GM21619 (cell line): ENCODE measurements around the gene ARAF.

ENCODE experiments used
- ATAC-seq: cut with Tn5 transposase; IDR thresholded peaks from one replicate; pipeline ENCODE4 v1.9.1; 2021; ENCODE audit not compliant: unreplicated experiment

The ARAF gene

DNA sequence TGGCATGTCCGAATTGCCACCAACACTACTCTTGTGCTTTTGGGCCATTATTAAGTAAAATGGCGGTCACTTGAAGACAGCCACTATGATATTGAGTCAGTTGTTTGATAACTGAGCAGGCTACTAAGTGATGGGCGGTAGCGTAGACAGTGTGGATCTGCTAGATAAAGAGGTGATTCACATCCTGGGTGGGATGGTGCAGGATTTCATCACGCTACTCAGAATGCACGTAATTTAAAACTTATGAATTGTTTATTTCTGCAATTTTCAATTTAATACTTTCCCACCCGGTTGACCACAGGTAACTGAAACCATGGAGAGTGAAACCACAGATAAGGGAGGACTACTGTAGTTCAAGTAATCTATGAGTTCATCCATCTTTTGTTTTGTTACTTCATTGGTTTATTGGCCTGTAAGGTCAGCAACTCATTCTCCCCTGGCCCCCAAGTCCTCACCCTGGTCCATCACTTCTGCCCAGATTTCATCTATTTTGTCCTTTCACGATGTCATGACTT, 2.9 kb downstream of the ARAF start:
- no peak for ATAC-seq

- no peak for ATAC-seq
Observed at GRCh38 chrX:47564438-47565085, 3.6 kb downstream of the ARAF start.

GRCh38 chrX:47566841-47567240, 5.8 kb downstream of the ARAF start:
- no peak for ATAC-seq

- no peak for ATAC-seq
Observed at GRCh38 chrX:47568656-47569295, 7.8 kb downstream of the ARAF start.

DNA sequence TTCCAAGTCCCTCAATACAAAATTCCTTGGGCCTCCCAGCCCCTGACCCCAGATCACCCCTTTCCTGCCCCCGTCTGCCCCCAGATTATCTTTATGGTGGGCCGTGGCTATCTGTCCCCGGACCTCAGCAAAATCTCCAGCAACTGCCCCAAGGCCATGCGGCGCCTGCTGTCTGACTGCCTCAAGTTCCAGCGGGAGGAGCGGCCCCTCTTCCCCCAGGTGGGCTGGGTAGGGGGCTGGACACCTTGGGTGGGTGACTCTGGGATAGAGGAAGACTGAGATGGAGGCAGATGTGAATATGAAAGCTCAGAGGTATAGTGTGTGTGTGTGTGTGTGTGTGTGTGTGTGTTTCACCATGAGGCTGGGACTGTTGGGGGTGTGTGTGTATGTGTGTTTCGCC, 9.8 kb downstream of the ARAF start:
- no peak for ATAC-seq

GRCh38 chrX:47571215-47571614, 10.2 kb downstream of the ARAF start:
- no peak for ATAC-seq

DNA sequence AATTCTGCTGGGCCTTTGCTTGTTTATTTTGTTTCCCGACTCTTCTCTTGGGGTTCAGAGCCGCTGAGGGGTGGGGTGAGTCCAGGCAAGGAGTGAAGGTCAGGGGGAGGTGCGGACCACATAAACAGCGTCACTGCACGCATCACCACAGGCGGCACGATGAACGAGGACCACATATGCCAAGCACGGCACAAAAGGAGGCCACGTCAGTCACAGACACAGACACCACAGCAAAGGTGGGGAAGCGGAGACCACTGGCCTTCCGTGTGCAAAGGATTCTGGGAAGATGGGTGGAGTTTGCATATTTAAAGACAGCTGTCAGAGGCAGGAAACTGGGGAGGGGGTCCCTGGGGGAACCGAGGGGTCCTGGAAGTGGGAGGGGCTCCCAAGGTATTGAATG, 10.9 kb downstream of the ARAF start:
- ATAC-seq, result no peak

DNA sequence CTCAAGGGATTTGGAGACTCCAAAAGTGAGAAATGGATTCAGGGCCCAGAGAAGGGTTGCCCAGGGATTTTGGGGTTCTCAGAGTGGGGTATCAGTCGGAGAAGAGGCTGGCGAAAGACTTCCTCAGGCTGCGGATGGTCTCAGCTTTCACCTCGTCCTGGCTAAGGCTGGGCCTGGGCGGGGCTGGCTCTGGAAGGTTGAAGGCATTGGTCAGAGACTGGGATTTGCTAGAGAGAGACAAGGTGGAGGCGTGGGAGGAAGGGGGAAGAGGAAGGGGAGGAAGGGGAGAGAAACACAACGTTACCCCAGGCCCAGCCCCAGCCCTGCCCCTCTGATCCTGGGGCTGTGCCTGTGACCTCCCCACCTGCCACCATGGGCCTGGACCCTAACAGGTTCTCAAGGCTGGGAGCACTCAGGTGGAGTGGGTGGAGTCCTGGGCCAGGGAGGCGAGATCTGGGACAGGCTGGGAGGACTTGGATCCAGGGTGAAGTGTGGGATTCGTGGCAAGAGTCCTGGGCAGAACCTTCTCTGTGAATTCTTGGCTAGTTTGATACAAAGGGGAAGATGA, 11.9 kb downstream of the ARAF start:
- ATAC-seq, result no peak

DNA sequence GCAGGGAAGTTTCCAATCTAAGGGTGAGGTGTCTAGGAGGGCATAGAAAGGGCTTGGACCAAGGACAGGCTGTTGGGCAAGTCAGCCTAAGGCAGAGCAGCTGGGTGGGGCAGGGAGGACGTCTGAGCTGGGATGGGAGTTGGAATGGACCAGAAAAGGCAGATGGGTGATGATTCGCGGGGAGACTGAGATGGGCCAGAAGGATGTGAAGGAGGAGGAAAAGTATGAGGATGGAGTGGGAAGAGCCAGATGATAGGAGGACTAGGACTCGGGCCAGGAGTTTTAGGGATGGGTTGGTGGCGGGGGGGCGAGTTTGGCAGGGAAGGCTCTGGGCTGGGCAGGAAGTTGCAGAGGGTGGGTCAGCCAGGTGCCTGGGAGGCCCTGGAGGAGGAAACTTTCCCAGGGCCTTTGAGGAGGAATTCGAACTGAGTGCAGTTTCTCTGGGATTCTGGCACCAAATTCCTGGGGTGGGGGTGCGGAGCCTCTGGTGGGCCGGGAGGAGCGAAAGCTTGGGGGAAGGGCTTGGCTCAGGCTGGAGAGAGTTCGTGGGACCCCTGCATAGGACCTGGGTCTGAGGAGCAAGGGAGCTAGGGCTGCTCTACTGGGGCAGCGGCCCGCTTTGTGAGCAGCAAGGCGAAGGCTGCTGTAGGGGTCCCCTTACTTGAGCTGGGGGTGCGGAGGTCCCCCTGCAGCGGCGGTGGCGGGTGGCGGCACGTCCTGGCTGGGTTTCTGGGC, 12.5 kb downstream of the ARAF start:
- ATAC-seq, result no peak

DNA sequence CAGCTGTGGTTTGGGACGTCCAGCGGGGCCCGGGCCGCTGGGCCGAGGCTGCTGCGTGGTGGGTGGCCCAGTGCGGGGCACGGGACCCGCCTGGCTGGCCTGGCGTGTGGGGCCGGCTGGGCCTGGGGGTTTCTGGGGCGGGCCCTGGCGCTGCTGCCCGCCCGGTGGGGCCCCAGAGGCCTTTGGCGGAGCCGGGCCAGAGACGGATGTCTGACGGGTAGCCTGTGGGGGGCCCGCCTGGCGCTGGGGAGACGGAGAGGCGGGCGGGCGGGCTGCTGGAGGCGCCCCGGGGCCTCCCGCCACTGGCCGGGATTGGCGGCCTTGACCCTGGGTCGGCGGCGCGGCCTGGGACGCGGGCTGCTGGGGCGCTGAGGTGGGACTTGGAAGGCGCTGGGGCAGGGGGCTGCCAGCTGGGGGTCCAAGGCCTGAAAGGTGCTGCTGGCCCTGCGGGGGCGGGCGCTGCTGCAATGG, 13.1 kb downstream of the ARAF start:
- no peak for ATAC-seq

- ATAC-seq, result no peak
Observed at GRCh38 chrX:47574547-47575301, 13.7 kb downstream of the ARAF start.

GRCh38 chrX:47576021-47576898, 15.3 kb downstream of the ARAF start:
- ATAC-seq, result no peak

DNA sequence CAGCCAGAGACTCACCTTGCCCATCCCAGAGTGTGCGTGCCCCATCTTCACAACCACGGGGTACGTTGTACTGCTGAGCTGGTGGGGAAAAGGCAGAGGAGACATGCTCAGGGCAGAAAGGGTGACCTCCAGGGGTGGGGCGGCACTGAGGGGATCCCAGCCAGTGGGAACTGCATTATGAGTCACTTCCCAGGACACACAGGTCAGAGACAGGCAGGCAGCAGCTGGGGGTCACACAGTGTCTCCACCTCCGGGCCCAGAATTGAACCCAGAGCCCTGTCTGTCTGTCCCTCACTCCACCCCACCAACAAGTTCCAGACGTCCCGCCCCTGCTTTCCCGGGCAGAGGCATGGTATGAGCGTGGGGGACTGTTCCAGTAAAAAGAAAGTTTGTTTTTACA, 16.4 kb downstream of the ARAF start:
- no peak for ATAC-seq

DNA sequence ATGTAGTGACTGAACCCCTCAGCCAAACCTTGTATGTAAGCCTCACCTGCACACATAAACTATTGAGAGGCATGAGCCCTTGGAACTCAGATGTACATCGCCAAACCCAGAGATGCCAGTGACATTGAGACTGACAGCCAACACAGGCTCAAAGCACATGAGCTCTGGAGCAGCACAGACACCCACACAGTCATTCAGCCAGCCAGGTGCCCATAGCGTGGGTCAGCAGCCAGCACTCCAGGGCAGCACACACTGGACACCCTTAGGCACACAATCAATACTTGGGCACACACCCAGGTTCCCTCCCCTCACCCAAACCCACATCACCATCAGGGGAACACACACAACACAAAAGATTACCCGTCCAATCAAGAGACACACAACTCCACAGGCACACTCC, 16.9 kb downstream of the ARAF start:
- no peak for ATAC-seq

- ATAC-seq, result no peak
Observed at GRCh38 chrX:47578692-47579091, 17.7 kb downstream of the ARAF start.

DNA sequence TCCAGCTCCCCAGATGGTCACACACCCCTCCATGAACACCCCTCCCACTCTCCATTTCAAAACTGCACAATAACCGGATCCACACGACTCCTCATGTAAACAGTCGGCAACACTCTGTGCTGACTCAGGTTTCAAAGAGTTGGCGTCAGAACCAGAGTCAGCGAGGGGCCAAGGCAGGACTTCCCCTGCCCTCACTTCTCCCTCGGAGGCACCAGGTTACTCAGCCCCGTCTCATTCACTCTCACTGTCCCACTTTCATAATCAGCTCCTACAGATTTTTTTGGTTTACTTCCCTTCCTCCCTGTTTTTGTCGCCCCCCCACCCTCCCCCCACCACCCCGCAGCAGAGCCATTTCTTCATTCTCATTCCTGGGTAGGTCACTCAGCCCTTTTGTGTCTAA, 18.5 kb downstream of the ARAF start:
- no peak for ATAC-seq

DNA sequence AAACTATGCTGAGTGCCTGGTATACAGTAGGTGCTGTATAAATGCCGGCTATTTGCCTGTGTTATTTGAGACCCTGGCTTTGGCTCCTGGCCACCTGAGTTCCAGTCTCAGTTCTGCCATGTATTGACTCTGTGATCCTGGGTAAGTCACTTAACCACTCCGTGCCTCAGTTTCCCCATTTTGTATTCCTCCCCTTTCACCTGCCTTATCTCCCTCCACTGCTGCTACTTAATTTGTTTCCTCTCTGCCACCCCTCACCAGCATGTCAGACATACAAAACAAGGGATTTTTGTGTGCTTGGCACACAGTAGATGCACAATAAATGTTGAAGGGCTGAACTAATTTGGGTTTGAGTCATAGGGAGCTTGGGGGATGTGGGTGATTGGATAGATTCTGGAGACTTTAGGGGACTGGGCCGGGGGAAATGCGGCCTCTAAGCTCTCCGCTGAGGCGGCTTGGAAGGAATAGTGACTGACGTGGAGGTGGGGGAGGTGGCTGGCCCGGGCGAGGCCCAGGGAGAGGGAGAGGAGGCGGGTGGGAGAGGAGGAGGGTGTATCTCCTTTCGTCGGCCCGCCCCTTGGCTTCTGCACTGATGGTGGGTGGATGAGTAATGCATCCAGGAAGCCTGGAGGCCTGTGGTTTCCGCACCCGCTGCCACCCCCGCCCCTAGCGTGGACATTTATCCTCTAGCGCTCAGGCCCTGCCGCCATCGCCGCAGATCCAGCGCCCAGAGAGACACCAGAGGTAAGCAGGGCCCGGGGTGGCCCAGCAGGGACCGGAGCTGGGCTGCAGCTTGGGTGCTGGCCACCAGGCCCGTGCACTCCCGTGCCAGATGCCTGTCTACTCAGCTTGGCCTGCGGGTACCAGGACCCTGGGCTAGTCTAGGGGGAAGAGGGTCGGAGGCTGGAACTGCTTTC, 21.0 kb downstream of the ARAF start, which contains the start of gene TIMP1:
TSS of gene TIMP1 (plus strand) at position 706 of the 917 bp plus-strand sequence. CDS start 980 bp downstream, outside the sequence.
- ATAC-seq, result peak; percentile 93

DNA sequence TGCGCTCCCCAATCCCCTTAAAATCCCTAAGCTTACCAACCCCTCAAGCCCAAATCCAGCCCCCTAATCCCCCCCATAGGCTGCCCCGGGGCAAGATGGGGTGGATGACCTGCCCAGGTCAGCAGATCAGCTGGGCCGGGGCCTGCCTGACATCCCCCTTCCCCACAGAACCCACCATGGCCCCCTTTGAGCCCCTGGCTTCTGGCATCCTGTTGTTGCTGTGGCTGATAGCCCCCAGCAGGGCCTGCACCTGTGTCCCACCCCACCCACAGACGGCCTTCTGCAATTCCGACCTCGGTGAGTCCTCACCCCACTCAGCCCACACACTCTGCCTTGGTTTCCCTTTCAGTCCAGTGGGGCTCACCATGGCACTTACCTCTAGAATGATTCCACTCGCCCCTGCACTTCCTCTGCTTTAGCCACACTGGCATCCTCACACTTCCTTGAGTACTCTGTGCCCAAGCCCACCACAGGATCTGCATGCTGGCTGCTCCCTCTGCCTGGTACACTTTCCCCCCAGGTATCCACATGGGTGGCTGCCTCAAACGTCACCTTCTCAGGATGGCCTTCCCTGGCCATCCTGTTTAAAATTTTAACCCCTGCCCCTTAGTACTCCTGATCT, 22.3 kb downstream of the ARAF start:
- no peak for ATAC-seq
